ENCODE data around the gene CYP19A1. TPM values are rescaled to one million over a fixed set of nuclear protein-coding genes. Genes with fewer than 3 reads are reported as not detected.
A peak's percentile ranks its signal among the peaks of the same experiment; 100 is the strongest.

Gene CYP19A1
- total RNA-seq, 1 experiment from 2014 or later = 0.77 TPM

DNA sequence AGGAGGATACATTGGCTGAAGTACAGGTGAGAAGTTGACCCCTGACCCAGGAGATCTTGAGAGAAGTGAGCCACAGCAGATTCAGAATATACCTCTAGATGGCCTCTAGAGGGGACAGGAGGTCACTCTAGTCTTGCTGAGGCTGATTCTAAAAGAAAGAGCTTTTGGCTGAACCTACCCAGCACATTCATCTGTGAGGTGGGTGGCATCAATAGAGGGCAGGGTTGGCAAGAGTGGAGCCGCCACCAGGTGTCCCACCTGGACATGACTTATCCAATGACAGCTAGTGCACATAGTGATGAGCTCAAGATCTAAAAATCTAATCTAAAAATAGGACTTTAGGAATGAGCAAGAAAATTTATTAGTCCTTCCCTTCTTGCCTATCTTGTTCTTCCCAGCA, 51.6 kb downstream of the CYP19A1 start:
- ChIA-PET POLR2A (no interaction called here), CTCF (interaction anchor here (0.6 to 1.3 kb wide), 3 partner anchors 94 to 198 kb away, joined by 3 to 5 read pairs (median 5); no protein-coding TSS in a partner anchor)
- H3K36me3 Mint-ChIP-seq (ENCODE audit: insufficient read depth, unreplicated experiment) = no peaks in the 10 kb centered on the region
- H3K9me3 Mint-ChIP-seq (ENCODE audit: unreplicated experiment) = peaks cover 24% of the 10 kb centered on the region
- no peaks in the 10 kb centered on the region for H3K27me3 Mint-ChIP-seq (ENCODE audit: insufficient read depth, unreplicated experiment)
- no peak for DNase-seq
- intact Hi-C loops (cut with micrococcal nuclease; ENCODE audit: unreplicated experiment) = loop anchor here (1.0 kb wide), 1 partner anchor 94 kb away; no protein-coding TSS in a partner anchor
- Histone ChIP-seq H3K27me3 (replicated peaks; ENCODE audit: control insufficient read depth, insufficient read depth, low read length) (no peaks in the 10 kb centered on the region), H3K9me3 (no peaks in the 10 kb centered on the region), H3K4me3 (ENCODE audit: low read depth, low read length) (no peak overlapping the region), H3K36me3 (ENCODE audit: control insufficient read depth, insufficient read depth, low read length) (no peaks in the 10 kb centered on the region), H3K4me1 (peaks cover 38% of the 10 kb centered on the region)
- TF ChIP-seq, protein P1, sequence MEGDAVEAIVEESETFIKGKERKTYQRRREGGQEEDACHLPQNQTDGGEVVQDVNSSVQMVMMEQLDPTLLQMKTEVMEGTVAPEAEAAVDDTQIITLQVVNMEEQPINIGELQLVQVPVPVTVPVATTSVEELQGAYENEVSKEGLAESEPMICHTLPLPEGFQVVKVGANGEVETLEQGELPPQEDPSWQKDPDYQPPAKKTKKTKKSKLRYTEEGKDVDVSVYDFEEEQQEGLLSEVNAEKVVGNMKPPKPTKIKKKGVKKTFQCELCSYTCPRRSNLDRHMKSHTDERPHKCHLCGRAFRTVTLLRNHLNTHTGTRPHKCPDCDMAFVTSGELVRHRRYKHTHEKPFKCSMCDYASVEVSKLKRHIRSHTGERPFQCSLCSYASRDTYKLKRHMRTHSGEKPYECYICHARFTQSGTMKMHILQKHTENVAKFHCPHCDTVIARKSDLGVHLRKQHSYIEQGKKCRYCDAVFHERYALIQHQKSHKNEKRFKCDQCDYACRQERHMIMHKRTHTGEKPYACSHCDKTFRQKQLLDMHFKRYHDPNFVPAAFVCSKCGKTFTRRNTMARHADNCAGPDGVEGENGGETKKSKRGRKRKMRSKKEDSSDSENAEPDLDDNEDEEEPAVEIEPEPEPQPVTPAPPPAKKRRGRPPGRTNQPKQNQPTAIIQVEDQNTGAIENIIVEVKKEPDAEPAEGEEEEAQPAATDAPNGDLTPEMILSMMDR (IDR thresholded peaks at IDR 0.05; ENCODE audit: insufficient read depth in 1 of 2, low read depth in 1 of 2, low read length in 1 of 2, severe bottlenecking in 1 of 2, unreplicated experiment in 1 of 2) = peak; percentile 28 to 29
- no TSS peak for BruUV-seq (replicated peaks)
- peaks cover 16% of the 10 kb centered on the region for H3K4me1 Mint-ChIP-seq (ENCODE audit: low read depth, unreplicated experiment)
- H3K4me3 Mint-ChIP-seq (ENCODE audit: unreplicated experiment) = no peak overlapping the region
- no peak overlapping the region for H3K27ac Mint-ChIP-seq (ENCODE audit: unreplicated experiment)

DNA sequence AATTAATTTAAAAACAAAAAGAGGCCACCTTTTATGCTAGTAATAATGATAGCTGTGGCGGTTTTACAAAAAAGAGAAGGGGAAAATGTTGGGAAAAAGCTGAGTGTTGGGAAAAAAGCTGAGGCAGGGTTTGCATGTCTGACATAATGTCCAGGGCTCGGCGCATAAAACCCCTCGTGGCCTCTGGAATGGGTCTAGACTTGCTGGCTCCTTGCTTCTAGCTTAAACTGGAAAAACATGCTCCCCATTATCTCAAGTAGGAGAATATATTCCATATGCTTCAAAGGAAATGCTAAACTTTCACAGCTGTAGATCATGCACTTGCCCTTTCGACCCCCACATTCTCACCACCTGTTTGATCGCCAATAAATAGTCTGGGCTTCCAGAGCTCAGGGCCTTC, 53.0 kb downstream of the CYP19A1 start:
- Mint-ChIP-seq H3K36me3 (ENCODE audit: insufficient read depth, unreplicated experiment) (peaks cover 2% of the 10 kb centered on the region), H3K4me1 (ENCODE audit: low read depth, unreplicated experiment) (peaks cover 16% of the 10 kb centered on the region), H3K27me3 (ENCODE audit: insufficient read depth, unreplicated experiment) (no peaks in the 10 kb centered on the region), H3K4me3 (ENCODE audit: unreplicated experiment) (no peak overlapping the region), H3K27ac (ENCODE audit: unreplicated experiment) (no peak overlapping the region), H3K9me3 (ENCODE audit: unreplicated experiment) (peaks cover 24% of the 10 kb centered on the region)
- BruUV-seq (replicated peaks) = no TSS peak
- Histone ChIP-seq H3K4me3 (ENCODE audit: low read depth, low read length) (no peak overlapping the region), H3K36me3 (ENCODE audit: control insufficient read depth, insufficient read depth, low read length) (no peaks in the 10 kb centered on the region), H3K4me1 (peaks cover 38% of the 10 kb centered on the region), H3K9me3 (no peaks in the 10 kb centered on the region), H3K27me3 (replicated peaks; ENCODE audit: control insufficient read depth, insufficient read depth, low read length) (no peaks in the 10 kb centered on the region)
- no peak for DNase-seq
- POLR2A ChIA-PET = no interaction called here
- intact Hi-C loops (cut with micrococcal nuclease; ENCODE audit: unreplicated experiment) = no loop called here
- TF ChIP-seq, protein P1 (IDR thresholded peaks at IDR 0.05; ENCODE audit: insufficient read depth in 1 of 2, low read depth in 1 of 2, low read length in 1 of 2, severe bottlenecking in 1 of 2, unreplicated experiment in 1 of 2) = no peak
- CTCF ChIA-PET = no interaction called here

DNA sequence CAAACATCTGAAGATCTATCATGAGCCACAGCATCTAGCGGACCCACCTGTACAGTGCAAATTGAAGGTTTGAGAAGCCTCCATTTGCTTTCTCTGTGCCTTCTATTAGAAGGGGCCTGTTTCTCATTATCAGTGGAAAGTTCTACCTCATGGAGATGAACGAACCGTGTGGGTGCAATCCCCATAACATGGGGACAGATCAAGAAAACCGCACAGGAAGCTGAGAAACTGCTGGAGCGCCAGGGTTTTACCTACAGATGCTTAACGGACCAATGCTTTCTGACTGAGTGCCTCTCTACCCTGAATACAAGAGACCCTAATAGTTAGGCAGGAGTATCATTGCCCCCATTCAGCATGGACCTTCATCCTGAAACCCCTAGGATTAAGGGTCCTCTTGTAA, 53.5 kb downstream of the CYP19A1 start:
- intact Hi-C loops (cut with micrococcal nuclease; ENCODE audit: unreplicated experiment) = no loop called here
- peaks cover 37% of the 10 kb centered on the region for H3K4me1 ChIP-seq
- H3K4me1 Mint-ChIP-seq (ENCODE audit: low read depth, unreplicated experiment) = peaks cover 16% of the 10 kb centered on the region
- TF ChIP-seq, protein P1 (IDR thresholded peaks at IDR 0.05; ENCODE audit: insufficient read depth in 1 of 2, low read depth in 1 of 2, low read length in 1 of 2, severe bottlenecking in 1 of 2, unreplicated experiment in 1 of 2) = no peak
- H3K4me3 Mint-ChIP-seq (ENCODE audit: unreplicated experiment) = no peak overlapping the region
- H3K27me3 ChIP-seq (replicated peaks; ENCODE audit: control insufficient read depth, insufficient read depth, low read length) = no peaks in the 10 kb centered on the region
- peaks cover 5% of the 10 kb centered on the region for H3K36me3 Mint-ChIP-seq (ENCODE audit: insufficient read depth, unreplicated experiment)
- H3K36me3 ChIP-seq (ENCODE audit: control insufficient read depth, insufficient read depth, low read length) = no peaks in the 10 kb centered on the region
- H3K9me3 ChIP-seq = no peaks in the 10 kb centered on the region
- H3K4me3 ChIP-seq (ENCODE audit: low read depth, low read length) = no peak overlapping the region
- ChIA-PET POLR2A (no interaction called here), CTCF (no interaction called here)
- H3K27me3 Mint-ChIP-seq (ENCODE audit: insufficient read depth, unreplicated experiment) = no peaks in the 10 kb centered on the region
- no peak for DNase-seq
- no peak overlapping the region for H3K27ac Mint-ChIP-seq (ENCODE audit: unreplicated experiment)
- H3K9me3 Mint-ChIP-seq (ENCODE audit: unreplicated experiment) = peaks cover 24% of the 10 kb centered on the region
- BruUV-seq (replicated peaks) = no TSS peak

Measured in Caco-2 (cell line).